HCT116 (cell line): ENCODE data around the gene BDNF. TPM values are rescaled to one million over a fixed set of nuclear protein-coding genes. Genes with fewer than 3 reads are reported as not detected.

Experiments
- ATAC-seq: fragments of 200-7000 bp; cut with Tn5 transposase; 2 replicates; pipeline ENCODE4 v1.9.1; 2020; ENCODE audit warnings: mild to moderate bottlenecking, moderate library complexity
- BruUV-seq: library from RNA; stranded (reverse); fragments of 400-500 nt; replicated peaks from 2 replicates; lab custom pipeline; 2021; lab: Mats Ljungman, UMichigan
- CTCF ChIA-PET: fragments of 300-600 bp; sonication (Branson Sonifier 250); formaldehyde crosslinking; loops from one replicate; lab custom pipeline; 2021; ENCODE audit warnings: antibody characterized with exemption; lab: Charles Lee
- POLR2A ChIA-PET: fragments of 300-600, 350-600 bp; sonication (Branson Sonifier 250); formaldehyde crosslinking; loops from one replicate; lab custom pipeline; 2021; ENCODE audit warnings: antibody characterized with exemption; lab: Charles Lee
- RAD21 ChIA-PET, 2 experiments: fragments of 300-600 bp; sonication (Branson Sonifier 250); formaldehyde crosslinking; loops; one replicate each; lab custom pipeline; 2023; ENCODE audit warnings: low total read pairs in 2 of 2; ENCODE audit not compliant: uncharacterized antibody in 2 of 2, unreplicated experiment in 2 of 2, low non-redundant PET in 1 of 2; lab: Charles Lee
- DNase-seq: peaks from one replicate; pipeline ENCODE4 v3.0.0-alpha.2; 2010; ENCODE audit warnings: low read depth, low spot score
- H2AFZ ChIP-seq: fragments of 200-600 bp; shearing (Covaris generic), sonication (generic); 2 replicates; pipeline ENCODE4 v1.6.1; 2017; ENCODE audit warnings: low read depth, mixed run types, mixed read lengths, antibody characterized with exemption, low read length; ENCODE audit not compliant: poor library complexity, severe bottlenecking
- H3K27ac ChIP-seq: 2 replicates; pipeline ENCODE4 v1.5.1; 2012; ENCODE audit warnings: low read depth, low read length
- H3K27me3 ChIP-seq: fragments of 200-600 bp; sonication (generic); 2 replicates; pipeline ENCODE4 v1.6.1; 2016; ENCODE audit warnings: mixed run types, low read length, mixed read lengths; ENCODE audit not compliant: insufficient read depth
- H3K36me3 ChIP-seq, 2 experiments: fragments of 200-500 bp in 1 of 2; fragments of 200-600 bp in 1 of 2; sonication (Bioruptor generic) in 1 of 2; sonication (generic) in 1 of 2; 2 replicates each; pipeline versions ENCODE4 v1.5.1 to v1.6.1; 2014 to 2016; ENCODE audit warnings: low read length in 2 of 2, inconsistent platforms in 1 of 2, mixed read lengths in 1 of 2, mixed run types in 1 of 2; ENCODE audit not compliant: insufficient read depth in 2 of 2, control insufficient read depth in 1 of 2
- H3K4me1 ChIP-seq, 2 experiments: fragments of 200-600 bp in 1 of 2; sonication (generic) in 1 of 2; 2 replicates each; pipeline versions ENCODE4 v1.5.1 to v1.6.1; 2012 to 2017; ENCODE audit warnings: low read length in 2 of 2, inconsistent platforms in 1 of 2, mild to moderate bottlenecking in 1 of 2, mixed read lengths in 1 of 2, mixed run types in 1 of 2, moderate library complexity in 1 of 2; ENCODE audit not compliant: insufficient read depth in 2 of 2, control insufficient read depth in 1 of 2
- H3K4me2 ChIP-seq: fragments of 200-600 bp; sonication (generic); 2 replicates; pipeline ENCODE4 v1.6.1; 2017; ENCODE audit warnings: mixed run types, low read length, mixed read lengths
- H3K4me3 ChIP-seq, 2 experiments: fragments of 200-600 bp in 1 of 2; sonication (generic) in 1 of 2; replicated peaks in 1 of 2; 2 replicates each; pipeline ENCODE4 v1.5.1; 2011 to 2016; ENCODE audit warnings: low read length in 2 of 2, control low read depth in 1 of 2, low read depth in 1 of 2, mild to moderate bottlenecking in 1 of 2, mixed read lengths in 1 of 2, mixed run types in 1 of 2
- H3K79me2 ChIP-seq: fragments of 200-600 bp; sonication (generic); 2 replicates; pipeline ENCODE4 v1.6.1; 2017; ENCODE audit warnings: mild to moderate bottlenecking, mixed run types, low read length, moderate library complexity, mixed read lengths; ENCODE audit not compliant: insufficient read depth
- H3K9ac ChIP-seq: fragments of 200-600 bp; sonication (generic); 2 replicates; pipeline ENCODE4 v1.6.1; 2016; ENCODE audit warnings: low read length, mixed read lengths
- H3K9me2 ChIP-seq: fragments of 200-600 bp; sonication (generic), shearing (Covaris generic); 2 replicates; pipeline ENCODE4 v1.6.1; 2017; ENCODE audit warnings: mixed run types, mild to moderate bottlenecking, moderate library complexity; ENCODE audit not compliant: insufficient read depth
- H3K9me3 ChIP-seq, 2 experiments: fragments of 200-500 bp in 1 of 2; fragments of 200-600 bp in 1 of 2; sonication (Bioruptor generic) in 1 of 2; sonication (generic) in 1 of 2; 2 replicates each; pipeline ENCODE4 v1.6.1; 2014 to 2017; ENCODE audit warnings: low read length in 2 of 2, mixed read lengths in 2 of 2, inconsistent platforms in 1 of 2, low read depth in 1 of 2, mild to moderate bottlenecking in 1 of 2, mixed run types in 1 of 2, moderate library complexity in 1 of 2; ENCODE audit not compliant: control insufficient read depth in 1 of 2, insufficient read depth in 1 of 2
- H4K20me1 ChIP-seq: fragments of 200-600 bp; sonication (generic), shearing (Covaris generic); 2 replicates; pipeline ENCODE4 v1.6.1; 2017; ENCODE audit warnings: mixed run types, mild to moderate bottlenecking, moderate library complexity; ENCODE audit not compliant: insufficient read depth
- CTCF ChIP-seq, 3 experiments: fragments of 200-600 bp in 1 of 3; sonication (generic) in 1 of 3; IDR thresholded peaks in 2 of 3; conservative IDR thresholded peaks in 1 of 3; 2 replicates each; pipeline ENCODE4 v1.5.1; 2012 to 2017; ENCODE audit warnings: low read depth in 2 of 3, low read length in 2 of 3, antibody characterized with exemption in 1 of 3, borderline replicate concordance in 1 of 3, control low read depth in 1 of 3, mild to moderate bottlenecking in 1 of 3, mixed read lengths in 1 of 3, mixed run types in 1 of 3, moderate library complexity in 1 of 3; ENCODE audit not compliant: insufficient read depth in 1 of 3
- ELF1 ChIP-seq: IDR thresholded peaks from 2 replicates; pipeline ENCODE4 v1.6.1; 2012; ENCODE audit warnings: low read depth, borderline replicate concordance
- FOSL1 ChIP-seq: IDR thresholded peaks from 2 replicates; pipeline ENCODE4 v1.6.1; 2012; ENCODE audit warnings: low read depth
- MAX ChIP-seq: IDR thresholded peaks from 2 replicates; pipeline ENCODE4 v1.6.1; 2012
- POLR2A ChIP-seq: IDR thresholded peaks from 2 replicates; pipeline ENCODE4 v1.7.0; 2011; ENCODE audit warnings: borderline replicate concordance; ENCODE audit not compliant: insufficient read depth, insufficient read length; ENCODE audit errors: extremely low read depth
- REST ChIP-seq: IDR thresholded peaks from 2 replicates; pipeline ENCODE4 v1.6.1; 2012; ENCODE audit warnings: low read depth
- SP1 ChIP-seq: IDR thresholded peaks from 2 replicates; pipeline ENCODE4 v1.6.1; 2012; ENCODE audit warnings: low read depth
- SRF ChIP-seq: IDR thresholded peaks from 2 replicates; pipeline ENCODE4 v1.6.1; 2012; ENCODE audit warnings: low read depth
- TCF7L2 ChIP-seq: IDR thresholded peaks from 2 replicates; pipeline ENCODE4 v1.7.0; 2011; ENCODE audit warnings: borderline replicate concordance, inconsistent platforms; ENCODE audit not compliant: insufficient read depth, insufficient read length; ENCODE audit errors: extremely low read depth
- YY1 ChIP-seq: IDR thresholded peaks from 2 replicates; pipeline ENCODE4 v1.6.1; 2011; ENCODE audit warnings: low read length, low read depth, moderate library complexity, mild to moderate bottlenecking; ENCODE audit not compliant: insufficient replicate concordance; ENCODE audit errors: extremely low read depth
- ZFX ChIP-seq: fragments of 450-650 bp; IDR thresholded peaks from 2 replicates; pipeline ENCODE4 v1.6.1; 2017
- intact Hi-C: fragments of 100-400 bp; cut with micrococcal nuclease; formaldehyde crosslinking; loops from 2 replicates; pipeline ENCODE4 v1.10.0; 2022
- total RNA-seq: library from RNA; stranded (reverse); gene quantifications from one replicate; pipeline ENCODE4 v1.2.1, GENCODE V29; 2021; ENCODE audit not compliant: unreplicated experiment

BDNF gene
- total RNA-seq, 1 experiment from 2014 or later, result 22.0 TPM

- no peak for ATAC-seq
- DNase-seq, result no peak
- POLR2A ChIA-PET, result no interaction called here
These were observed 73.9 kb downstream of the BDNF start for GRCh38 chr11:27626269-27626937.

More at GRCh38 chr11:27626269-27626937, 73.9 kb downstream of the BDNF start:
- Histone ChIP-seq H3K79me2 (no peaks in the 10 kb centered on the region), H3K4me3 (no peak overlapping the region), H3K27ac (no peak overlapping the region), H3K9me2 (no peaks in the 10 kb centered on the region), H3K4me2 (no peak overlapping the region), H3K4me1 (no peaks in the 10 kb centered on the region), H3K9ac (no peak overlapping the region), H3K9me3 (no peaks in the 10 kb centered on the region)
- no TSS peak for BruUV-seq
- RAD21 ChIA-PET, result no interaction called here
- TF ChIP-seq YY1 (no peak), FOSL1 (no peak), CTCF (IDR thresholded peaks at IDR 0.05 in 2 of 3, conservative IDR thresholded peaks at IDR 0.05 in 1 of 3; ENCODE audit: borderline replicate concordance in 1 of 3, insufficient read depth in 1 of 3, low read depth in 2 of 3, low read length in 2 of 3) (no peak), MAX (no peak), SP1 (no peak), TCF7L2 (no peak), ELF1 (no peak), REST (no peak), SRF (no peak), POLR2A (no peak), ZFX (no peak)
- TF ChIP-seq, all 23 proteins: peak for 0
- intact Hi-C loops, result no loop called here
- Histone ChIP-seq H2AFZ (no peak overlapping the region), H4K20me1 (no peaks in the 10 kb centered on the region), H3K27me3 (no peaks in the 10 kb centered on the region), H3K36me3 (no peaks in the 10 kb centered on the region)
- CTCF ChIA-PET, result interaction anchor here (1.0 kb wide), 1 partner anchor 102 kb away, joined by 4 read pairs; no protein-coding TSS in a partner anchor
